HG03139 (cell line): ENCODE measurements around the gene CSTF3.
"Not testable (repeated sequence)": the region's sequence is repeated elsewhere in the genome, so short reads cannot be mapped to it uniquely, and the experiment has no call there.

Source experiments
- ATAC-seq: cut with Tn5 transposase; IDR thresholded peaks from one replicate; pipeline ENCODE4 v1.9.1; 2021; ENCODE audit not compliant: unreplicated experiment

Gene CSTF3

DNA sequence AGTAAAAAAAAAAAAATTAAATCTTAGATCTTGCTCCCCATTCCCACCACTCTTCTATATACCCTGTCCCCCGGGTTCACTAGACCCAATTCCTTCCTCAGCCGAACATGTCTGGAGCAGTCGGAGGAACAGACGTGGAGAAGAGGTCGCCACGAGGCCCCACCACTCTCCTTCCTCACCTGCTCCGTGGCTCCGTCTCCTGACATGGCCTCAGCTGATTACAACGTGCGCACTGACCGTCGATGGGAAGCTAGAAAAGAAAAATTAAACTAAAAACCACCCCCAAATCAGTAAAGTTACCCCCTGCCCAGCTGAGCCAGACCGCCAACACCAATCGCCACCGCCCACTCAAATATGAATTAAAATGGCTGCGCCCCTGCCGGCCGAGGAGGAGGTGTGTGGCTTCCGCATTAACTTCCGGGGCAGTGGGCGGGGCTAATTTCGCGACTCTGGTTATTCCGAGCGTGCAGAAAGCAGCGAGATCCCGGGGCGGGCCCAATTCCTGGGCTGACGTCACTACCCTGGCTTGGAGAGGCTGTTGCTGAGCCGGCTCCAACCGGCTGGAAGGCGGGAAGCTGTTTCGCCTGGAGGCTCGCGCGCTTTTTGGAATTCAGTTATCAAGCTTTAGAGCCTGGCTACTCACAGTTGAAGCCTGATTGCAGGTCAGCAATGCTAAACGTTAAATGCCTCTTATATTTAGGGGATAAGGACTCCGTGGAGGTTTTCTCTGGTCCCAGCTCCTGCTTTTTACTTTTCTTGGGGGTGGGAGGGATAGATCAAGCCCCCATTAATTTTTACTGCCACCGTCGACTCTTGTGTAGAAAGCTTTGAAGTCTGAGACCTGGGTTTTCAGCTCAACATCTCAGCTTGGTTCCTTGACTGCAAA lies at the start of gene CSTF3:
Gene CSTF3 (minus strand): TSS at position 361 of the 886 bp plus-strand sequence. CDS start 155 bp downstream, at position 206.
- ATAC-seq = peak; percentile 91

GRCh38 chr11:33208150-33208549 lies 46.9 kb upstream of the CSTF3 start:
- ATAC-seq = no peak

GRCh38 chr11:33207408-33207985 lies 46.2 kb upstream of the CSTF3 start:
- no peak for ATAC-seq

DNA sequence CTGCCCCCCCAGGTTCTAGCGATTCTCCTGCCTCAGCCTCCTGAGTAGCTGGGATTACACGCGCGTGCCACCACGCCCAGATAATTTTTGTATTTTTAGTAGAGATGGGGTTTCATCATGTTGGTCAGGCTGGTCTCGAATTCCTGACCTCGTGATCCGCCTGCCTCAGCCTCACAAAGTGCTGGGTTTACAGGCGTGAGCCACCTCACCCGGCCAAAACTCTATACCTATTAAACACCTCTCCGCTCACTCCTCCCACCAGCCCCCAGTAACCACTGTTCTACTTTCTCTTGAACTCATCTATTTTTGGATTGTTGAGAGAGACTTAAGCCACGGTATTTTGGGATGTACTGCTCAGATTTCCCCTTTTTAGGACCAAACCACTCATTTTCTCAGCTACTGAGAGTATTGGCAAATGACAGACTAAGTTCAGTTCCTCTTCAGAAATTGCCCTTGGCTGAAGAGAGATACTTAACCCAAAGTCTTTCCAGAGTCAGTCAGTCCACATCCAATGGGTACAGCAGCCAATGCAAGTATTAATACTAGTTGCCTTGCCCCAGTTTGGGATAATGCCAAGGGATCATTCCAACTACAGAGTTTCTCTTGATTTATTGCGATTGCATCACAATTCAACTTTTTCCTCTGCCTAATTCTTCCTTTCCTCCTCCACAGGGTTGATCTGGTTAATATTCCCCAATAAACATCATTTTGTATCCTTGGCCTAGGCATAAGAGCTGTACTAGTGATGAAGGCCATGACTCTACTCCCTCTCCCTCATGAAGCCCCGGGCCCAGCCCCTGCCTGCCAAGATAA lies 36.8 kb upstream of the CSTF3 start:
- no peak for ATAC-seq

DNA sequence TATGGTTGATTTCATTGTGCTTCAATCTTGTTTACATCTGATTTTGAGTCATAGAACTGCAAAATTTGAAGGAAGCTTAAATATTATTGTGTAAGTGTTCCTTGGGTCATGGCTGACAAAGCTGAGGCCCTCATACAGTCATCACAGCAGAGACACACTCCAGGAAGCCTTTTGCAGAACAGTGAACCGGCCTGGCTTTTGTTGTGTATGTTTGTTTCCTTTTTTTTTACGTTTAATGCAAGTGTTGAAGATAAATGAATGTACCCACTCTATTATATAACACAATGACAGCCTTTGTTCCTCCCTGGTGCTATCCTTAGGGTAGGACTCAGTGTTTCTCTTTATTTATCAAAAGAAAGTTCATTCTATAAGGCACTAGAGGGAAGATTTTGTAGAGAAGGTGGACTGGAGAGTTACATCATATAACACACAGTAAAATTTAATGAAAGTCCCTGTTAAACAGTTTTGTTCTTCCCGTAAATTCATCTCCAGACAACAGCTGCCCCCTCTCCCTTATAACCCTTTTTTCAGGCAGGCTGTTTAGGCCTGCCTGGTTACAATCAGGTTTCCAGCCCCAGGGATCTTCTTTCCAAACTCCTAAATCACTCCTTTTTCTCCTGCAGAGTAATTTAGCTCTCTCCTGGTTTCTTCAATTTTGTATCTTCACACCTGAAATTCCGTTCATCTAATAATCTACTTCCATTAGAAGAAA lies 34.3 kb upstream of the CSTF3 start:
- ATAC-seq = no peak

DNA sequence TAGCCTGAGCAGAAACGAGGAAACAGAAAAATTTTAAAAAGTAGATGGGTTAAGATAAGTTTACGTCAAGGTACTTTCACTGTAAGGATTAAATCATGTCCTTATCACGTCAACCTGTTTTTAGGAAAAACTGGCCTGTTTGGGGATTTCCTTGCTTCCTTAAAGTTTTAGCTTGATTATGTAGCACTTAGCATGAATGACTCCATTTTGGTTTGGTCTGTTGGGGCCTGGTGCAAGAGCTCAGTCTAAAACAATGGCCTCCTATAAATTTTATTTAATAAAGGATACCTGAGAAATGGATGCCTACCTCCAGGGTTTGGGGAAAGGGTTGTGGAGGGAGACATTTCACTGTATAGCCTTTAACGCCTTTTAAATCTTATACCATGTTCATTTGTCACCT lies 33.2 kb upstream of the CSTF3 start:
- no peak for ATAC-seq

DNA sequence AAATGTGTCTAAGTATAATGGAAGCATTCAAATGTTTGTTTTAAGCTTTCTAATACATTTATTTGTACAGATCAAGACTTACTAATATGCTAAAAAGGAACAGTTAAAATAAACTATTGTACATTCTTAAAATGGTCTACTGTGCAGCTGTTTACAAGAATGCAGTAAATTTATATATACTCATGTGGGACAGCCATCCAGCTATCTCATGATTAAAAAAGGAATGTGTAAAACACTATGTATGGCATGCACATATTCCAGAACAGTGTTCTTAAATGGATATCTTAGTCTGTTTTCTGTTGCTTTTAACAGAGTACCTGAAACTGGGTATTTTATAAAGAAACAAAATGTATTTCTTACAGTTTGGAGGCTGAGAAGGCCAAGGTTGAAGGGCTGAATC lies 30.2 kb upstream of the CSTF3 start:
- ATAC-seq = no peak

GRCh38 chr11:33187998-33188722 lies 26.9 kb upstream of the CSTF3 start:
- ATAC-seq = no peak

DNA sequence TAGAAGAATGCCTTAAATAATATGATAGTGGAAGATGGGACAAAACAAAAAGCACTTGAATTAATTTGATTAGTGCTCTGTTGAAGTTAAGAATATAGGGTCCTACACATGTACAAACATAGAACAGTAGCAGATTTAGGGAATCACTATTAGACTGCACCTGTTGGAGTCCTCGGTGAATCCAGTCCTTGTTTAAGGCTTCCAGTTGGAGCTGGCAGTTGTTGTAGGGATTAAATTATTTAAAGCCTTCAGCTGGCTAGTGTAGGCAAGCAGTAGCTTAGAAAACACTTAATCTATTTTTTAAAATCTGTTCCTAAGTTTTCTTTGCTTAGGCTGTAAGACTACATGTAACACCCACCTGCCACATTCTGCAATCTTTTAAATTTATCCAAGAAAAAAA lies 24.5 kb upstream of the CSTF3 start:
- no peak for ATAC-seq

DNA sequence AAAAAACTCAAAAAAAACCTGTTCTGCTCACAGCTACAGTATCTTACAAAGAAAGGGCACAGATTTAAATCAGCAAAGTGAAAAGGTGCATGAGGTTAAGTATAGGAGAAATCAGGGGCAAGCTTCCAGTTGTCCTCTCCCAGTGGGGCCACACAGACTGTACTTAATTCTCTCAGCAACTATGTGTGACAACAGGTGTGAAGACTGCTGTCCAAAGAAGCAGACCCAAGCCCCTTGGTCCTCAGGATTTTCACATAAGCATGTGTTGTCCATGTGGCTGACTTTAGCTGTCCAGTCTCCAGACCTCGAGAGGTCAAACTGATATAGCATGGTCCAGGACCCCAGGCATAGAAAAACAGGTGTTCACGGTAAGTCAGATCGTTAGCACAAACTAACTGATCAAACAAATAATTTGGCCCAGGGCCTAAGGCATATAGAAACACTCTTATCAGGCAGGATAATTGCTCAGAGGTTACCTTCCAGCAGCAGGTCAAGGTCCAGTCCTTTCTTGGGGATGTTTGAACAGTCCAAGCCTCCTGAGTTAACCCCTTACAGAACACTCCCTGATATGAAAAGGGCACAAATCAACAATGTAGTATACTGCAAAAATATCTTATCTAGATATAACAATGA lies 21.1 kb upstream of the CSTF3 start:
- no peak for ATAC-seq

DNA sequence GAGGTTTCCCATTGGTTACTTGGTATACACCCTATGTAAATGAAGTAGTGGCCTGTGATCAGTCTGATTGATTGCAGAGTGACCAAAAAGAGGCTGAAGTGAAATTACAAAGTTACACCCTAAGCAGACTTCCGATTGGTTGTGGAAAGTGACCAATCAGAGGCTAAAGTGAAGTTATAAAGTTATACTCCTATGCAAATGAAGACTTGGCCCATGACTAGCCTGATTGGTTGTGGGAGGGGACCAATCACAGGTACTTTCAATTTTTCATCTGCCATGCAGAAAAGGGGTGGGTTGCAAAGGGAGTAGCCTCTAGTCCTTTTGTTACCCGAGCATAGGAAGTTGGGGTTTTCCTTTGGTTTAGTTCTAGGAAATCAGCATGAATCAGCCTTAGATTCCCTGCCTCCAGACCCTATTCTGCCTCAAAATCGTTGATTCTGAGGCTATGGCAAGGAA lies 18.1 kb upstream of the CSTF3 start:
- no peak for ATAC-seq

GRCh38 chr11:33178443-33179180 lies 17.3 kb upstream of the CSTF3 start:
- ATAC-seq = no peak

- ATAC-seq = no peak
Measured at GRCh38 chr11:33177676-33178336, 16.5 kb upstream of the CSTF3 start.

DNA sequence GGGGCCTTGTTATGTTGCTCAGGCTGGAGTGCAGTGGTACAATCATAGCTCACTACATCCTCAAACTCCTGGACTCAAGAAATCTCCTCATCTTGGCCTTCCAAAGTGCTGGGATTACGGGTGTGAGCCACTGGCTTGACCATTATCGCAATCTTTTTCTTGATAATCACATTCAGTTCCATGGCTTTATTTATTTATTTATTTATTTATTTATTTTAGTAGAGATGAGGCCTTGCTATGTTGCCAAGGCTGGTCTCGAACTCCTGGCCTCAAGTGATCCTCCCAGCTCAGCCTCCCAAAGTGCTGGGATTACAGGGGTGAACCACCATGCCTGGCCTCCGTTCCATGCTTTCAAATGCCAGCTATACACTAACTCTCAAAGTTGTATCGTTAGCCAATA lies 15.5 kb upstream of the CSTF3 start:
- not testable (repeated sequence) for ATAC-seq

DNA sequence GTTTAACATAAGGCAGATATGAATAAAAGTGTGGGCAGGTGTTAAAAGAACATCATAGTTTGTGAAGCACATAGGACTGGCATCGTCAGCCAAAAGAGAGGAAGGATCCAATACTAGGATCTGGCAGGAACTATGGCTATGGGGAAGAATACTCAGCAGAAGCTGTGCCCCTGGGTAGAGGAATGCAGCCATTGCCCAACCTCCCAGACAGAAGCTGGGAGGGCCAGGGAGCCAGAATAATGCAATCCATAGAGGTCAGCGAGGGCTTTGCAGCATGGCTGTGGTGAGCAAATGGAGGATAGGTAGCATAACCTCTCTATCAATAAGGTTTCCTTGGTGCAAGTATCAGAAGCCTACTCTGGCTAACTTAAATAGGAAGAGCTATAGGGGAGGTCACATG lies 11.7 kb upstream of the CSTF3 start:
- ATAC-seq = no peak

DNA sequence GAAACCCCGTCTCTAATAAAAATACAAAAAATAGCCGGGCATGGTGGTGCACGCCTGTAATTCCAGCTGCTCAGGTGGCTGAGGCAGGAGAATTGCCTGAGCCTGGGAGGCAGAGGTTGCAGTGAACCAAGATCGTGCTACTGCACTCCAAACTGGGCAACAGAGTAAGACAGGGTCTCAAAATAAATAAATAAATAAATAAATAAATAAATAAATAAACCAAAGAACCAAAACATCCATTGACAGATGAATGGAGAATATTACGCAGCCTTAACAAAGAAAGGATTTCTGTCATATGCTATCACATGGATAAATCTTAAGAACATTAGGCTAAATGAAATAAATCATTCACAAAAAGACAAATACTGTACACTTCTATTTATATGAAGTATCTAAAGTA lies 11.1 kb upstream of the CSTF3 start:
- ATAC-seq = no peak

DNA sequence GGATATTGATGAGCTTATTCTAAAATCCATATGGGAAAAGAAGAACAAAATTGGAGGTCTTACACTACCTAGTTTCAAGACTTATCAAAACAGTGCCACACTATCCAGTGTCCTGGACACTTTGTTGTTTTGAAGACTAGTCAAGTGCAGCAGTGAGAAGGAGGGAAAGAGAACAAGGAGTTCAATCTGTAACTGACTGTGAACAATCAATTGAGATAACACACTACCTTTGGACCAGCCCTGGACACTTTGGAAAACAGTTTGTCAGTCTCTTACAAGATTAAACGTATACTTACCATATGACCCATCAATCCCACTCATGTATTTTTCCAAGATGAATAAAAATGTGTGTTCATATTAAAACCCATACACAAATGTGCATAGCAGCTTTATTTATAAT lies 10.0 kb upstream of the CSTF3 start:
- ATAC-seq = no peak

- no peak for ATAC-seq
Measured at GRCh38 chr11:33168709-33169200, 7.5 kb upstream of the CSTF3 start.
